GM19467 (cell line): Measurements from ENCODE around the gene TRIM37.
"Not testable (repeated sequence)": the region's sequence is repeated elsewhere in the genome, so short reads cannot be mapped to it uniquely, and the experiment has no call there.

Experiments used
- ATAC-seq: cut with Tn5 transposase; IDR thresholded peaks from one replicate; pipeline ENCODE4 v1.9.1; 2021; ENCODE audit warnings: mild to moderate bottlenecking, moderate library complexity; ENCODE audit not compliant: unreplicated experiment

The TRIM37 gene

DNA sequence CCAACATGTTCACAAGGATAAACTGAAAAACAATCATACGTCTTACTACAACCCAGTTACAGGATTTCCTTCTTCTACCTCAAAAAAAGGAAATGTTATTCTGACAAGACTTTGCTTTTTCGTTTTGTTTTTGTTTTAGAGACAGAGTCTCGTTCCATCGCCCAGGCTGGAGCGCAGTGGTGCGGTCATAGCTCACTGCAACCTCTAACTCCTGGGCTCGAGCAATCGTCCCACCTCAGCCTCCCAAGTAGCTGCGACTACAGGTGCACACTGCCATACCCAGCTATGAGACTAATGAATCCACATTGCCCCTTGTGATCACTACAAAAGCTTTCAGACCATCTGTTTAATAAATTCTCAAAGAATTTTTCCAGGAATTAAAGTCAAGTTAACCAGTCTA lies 8.8 kb upstream of the TRIM37 start:
- ATAC-seq, result no peak

- ATAC-seq, result no peak
Measured at GRCh38 chr17:59111539-59111938, 4.9 kb upstream of the TRIM37 start.

DNA sequence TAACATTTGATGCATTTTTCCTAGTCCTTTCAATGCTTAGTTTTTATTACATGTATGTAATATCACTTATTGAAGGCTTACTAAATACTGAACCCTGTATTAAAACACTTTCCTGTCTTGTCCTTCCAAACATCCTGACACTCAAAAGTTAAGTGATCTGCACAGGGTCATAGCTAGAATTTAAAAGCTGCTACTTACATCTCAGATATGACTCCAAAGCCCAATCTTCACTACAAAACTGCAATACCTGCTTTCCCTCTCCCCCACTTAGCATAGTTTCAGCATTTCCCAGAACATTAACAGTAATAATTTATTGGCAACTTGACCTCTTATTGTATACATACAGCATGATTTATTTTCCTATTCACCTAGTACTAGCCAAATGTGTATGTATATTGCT lies 4.3 kb upstream of the TRIM37 start:
- ATAC-seq, result no peak

- no peak for ATAC-seq
Measured at GRCh38 chr17:59108400-59109102, 1.9 kb upstream of the TRIM37 start.

DNA sequence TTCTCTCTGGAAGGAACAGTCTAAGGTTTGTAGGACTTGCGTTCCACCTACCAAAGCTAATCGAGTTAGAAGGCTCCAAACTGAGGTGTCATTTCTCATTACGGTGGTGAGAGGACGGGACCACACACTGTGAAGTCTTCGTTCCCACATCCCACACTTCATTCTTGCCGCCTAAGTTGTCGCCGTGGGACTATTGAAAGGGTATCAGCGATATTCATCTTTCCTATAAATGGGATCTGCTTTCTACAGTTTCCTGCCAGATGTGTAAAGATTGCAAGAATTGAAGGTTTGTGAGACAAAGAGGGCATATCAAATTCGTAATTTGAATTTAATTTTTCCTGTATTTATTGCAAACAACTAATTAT lies 608 bp upstream of the TRIM37 start:
- ATAC-seq, result no peak

DNA sequence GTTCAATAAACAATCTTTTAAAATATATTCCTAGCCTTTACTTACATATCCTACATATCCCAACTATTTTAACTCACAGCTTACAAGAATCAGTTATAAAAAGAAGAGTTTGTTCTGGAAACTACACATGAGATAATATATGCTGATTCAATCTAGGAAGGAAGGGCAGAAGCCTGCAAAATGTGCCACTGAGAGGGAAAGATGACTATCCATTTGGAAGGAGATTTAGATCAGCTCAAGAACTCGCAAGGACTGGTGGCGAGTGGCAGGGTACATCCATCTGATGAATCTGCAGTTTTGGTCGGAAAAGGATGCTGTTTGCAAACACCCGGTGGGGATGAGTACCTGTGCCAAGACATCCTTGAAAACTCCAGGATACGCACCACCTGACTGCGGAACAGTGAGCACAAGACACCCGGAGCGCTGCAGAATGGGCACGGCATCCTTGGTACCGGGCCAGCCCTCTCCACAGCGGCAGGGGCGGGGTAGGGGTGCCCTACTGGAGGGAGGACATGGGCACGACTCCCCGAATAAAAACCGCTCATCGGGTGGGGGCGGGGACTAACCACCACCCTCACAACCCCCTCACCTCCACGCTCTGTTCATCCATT lies 723 bp downstream of the TRIM37 start:
- ATAC-seq, result peak; percentile 10

DNA sequence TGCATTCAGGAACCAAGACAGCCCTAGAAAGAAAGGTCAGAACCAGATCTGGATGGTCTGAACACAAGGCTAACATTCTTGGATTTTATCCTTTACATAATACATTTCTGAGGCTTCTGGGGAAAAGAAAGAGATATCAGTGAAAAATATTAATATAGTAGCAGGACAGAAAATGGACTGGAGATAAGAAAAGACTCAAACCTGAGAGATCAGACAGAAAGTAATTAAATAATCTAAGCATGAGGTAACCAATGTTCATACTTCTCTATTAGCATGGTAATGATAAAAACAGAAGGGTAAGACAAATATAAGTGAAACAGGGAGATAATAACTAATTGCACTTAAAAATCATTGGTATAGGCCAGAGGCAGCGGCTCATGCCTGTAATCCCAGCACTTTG lies 5.5 kb downstream of the TRIM37 start:
- no peak for ATAC-seq

- no peak for ATAC-seq
Measured at GRCh38 chr17:59097876-59098275, 8.8 kb downstream of the TRIM37 start.

DNA sequence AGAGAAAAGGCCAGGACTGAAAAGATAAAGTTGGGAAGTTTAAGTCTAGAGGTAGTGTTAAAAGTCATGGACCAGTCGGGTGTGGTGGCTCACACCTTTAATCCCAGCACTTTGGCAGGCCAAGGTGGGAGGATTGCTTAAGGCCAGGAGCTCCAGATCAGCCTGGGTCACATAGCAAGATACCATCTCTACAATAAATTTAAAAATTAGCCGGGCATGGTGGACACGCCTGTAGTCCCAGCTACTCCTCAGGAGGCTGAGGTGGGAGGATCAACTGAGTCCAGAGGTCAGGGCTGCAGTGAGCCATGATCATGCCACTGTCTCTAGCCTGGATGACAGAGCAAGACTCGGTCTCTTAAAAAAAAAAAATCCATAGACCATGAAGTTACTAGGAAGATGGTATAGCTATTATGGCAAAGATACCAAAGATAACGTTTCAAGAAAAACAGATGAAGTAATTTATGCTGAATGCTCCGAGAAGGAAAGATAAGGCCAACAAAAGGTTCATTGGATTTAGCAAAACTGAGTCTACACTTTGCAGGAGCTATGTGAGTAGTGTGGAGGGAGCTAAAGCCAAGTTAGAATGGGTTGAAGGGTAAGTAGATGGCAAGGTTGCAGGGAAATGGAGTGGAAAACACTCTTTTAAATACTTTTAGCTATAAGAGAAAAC lies 11.7 kb downstream of the TRIM37 start:
- no peak for ATAC-seq

DNA sequence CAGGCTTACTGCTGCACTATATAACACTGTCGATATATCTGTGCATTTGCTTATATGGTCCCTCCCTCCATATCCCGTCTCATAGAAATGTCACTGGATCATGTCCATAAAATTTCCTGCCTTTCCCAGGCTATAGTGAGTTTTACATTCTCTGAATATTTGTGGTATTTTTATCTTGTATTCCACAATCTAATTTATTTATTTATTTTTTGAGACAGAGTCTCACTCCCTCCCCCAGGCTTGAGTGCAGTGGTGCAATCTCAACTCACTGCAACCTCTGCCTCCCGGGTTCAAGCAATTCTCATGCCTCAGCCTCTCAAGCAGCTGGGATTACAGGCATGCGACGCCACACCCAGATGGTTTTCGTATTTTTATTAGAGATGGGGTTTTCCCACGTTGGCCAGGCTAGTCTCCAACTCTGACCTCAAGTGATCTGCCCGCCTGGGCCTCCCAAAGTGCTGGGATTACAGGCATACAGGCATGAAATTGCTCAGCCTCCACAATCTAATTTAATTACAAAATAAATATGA lies 12.9 kb downstream of the TRIM37 start:
- no peak for ATAC-seq

DNA sequence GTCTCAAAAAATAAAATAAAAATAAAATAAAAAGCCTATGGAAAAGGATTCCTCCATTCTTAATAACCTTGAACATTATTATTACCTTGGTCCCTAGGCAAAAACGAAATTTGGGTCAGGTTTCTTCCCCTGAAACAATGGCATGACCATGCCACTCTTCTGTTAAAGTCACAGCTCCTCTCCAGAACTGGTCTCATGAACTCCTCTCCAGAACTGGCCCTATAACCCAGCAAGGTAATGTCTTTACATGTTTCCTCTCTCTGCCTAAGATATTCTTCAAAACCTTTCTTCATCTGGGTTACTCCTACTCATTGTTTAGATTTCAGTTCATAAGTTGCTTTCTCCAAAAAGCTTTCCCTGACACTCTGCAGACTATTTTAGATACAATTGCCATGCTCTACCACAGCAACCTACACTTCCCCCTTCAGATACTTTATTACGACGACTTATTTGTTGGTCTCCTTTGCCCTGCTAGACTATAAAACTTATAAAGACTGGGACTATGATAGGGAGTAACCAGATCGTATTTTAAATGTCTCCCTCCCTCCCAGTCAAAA lies 13.5 kb downstream of the TRIM37 start:
- no peak for ATAC-seq

DNA sequence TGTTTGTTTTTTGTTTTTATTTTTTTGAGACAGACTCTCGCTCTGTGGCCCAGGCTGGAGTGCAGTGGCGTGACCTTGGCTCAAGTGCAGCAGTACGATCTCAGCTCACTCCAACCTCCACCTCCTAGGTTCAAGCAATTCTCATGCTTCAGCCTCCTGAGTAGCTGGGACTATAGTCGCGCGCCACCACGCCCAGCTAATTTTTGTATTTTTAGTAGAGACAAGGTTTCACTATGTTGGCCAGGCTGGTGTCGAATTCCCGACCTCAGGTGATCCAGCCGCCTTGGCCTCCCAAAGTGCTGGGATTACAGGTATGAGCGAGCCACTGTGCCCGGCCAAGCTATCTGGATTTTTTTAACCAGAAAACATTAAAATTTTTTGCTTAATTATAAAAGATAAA lies 16.1 kb downstream of the TRIM37 start:
- ATAC-seq, result not testable (repeated sequence)

DNA sequence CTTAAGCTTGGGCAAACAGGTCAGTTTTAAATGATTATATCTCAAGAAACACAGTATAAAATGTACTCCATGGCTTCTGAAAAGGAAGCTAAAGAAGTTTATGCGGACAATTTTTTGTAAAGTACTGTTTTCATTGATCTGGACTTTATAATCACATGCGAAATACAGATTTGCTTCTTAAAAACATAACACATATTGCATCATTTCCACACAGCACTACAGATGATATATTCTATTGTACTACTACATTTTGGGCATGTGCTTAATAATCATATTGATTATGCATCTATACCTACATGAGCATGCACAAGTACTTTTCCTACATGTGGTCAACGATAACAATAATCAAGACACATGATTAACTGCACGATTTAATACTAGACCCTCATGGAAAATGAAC lies 22.5 kb downstream of the TRIM37 start:
- no peak for ATAC-seq

- ATAC-seq, result no peak
Measured at GRCh38 chr17:59074494-59074893, 32.2 kb downstream of the TRIM37 start.

- no peak for ATAC-seq
Measured at GRCh38 chr17:59073972-59074371, 32.7 kb downstream of the TRIM37 start.

DNA sequence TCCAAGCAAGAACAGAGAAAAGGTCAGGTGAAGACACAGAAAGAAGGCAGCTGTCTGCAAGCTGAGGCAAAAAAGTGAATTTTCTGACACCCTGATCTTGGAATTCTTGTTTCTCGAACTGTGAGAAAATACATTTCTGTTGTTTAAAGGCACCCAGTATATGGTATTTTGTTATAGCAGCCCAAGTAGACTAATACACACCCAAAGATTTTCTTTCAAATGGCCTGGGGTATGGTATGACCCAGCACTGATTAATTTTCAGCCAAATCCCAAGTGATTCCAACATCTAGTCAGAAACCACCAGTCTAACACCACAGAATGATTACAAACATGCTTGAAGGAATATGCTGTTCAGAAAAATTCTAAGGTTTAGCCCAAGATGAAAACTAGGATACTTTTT lies 36.8 kb downstream of the TRIM37 start:
- no peak for ATAC-seq

DNA sequence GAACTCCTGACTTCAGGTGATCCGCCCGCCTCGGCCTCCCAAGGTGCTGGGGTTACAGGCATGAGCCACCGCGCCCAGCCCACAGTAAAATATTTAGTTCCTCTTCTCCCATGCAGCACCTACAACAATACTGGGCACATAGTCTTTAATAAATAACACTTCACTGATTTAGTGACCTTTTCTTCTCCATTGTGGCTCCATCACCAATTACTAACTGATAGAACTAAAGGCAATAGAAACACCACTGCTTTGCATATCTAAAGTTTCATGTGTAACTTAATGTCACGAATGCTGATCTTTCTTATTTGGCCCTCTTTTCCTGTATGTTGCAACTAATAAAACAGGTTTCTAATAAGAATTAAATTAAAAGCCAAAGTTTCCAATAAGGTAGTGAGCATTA lies 38.9 kb downstream of the TRIM37 start:
- ATAC-seq, result peak; percentile 71

DNA sequence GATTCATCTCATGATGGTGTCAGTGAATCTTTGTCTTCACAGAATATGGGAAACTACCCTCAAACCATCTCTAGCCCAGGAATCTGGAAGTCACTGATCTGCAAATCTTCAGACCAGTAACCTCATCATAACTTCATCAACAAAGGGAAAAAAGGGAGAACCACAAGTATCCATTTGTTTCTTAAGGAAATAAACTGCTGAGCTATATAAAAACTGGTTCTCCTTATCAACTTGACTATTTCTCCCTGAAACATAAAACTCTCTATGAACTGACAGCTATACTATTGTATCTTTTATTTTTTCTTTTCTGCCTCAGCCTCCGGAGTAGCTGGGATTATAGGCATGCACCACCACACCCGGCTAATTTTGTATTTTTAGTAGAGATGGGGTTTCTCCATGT lies 39.3 kb downstream of the TRIM37 start:
- ATAC-seq, result no peak

GRCh38 chr17:59062509-59062908 lies 44.2 kb downstream of the TRIM37 start:
- ATAC-seq, result no peak

- ATAC-seq, result no peak
Measured at GRCh38 chr17:59056857-59057256, 49.8 kb downstream of the TRIM37 start.

GRCh38 chr17:59049798-59050197 lies 56.9 kb downstream of the TRIM37 start:
- no peak for ATAC-seq

DNA sequence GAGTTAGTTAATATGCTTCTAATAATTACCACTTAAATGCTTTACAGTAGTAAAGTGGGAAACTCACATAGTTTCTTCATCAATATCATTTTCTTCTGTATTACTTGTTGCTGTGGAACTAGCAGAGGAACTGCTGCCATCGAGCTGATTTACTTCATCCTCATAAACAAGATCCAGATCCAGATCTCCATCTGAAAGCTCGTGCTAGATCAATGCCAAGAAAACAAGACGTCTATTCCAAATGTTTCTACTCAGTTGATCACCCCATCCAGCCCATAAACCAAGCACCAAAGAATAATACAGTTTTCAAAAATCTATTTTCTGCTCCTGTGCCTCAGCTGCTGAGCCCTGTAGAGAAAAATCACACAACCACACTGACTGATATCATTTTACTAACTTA lies 59.1 kb downstream of the TRIM37 start:
- no peak for ATAC-seq
